ENCODE measurements around the gene TMEM52.

TMEM52 gene

GRCh38 chr1:1941868-1942752 lies 23.0 kb upstream of the TMEM52 start:
- Histone ChIP-seq H3K36me3 (replicated peaks; ENCODE audit: insufficient read depth, low read length) (no peaks in the 10 kb centered on the region), H3K9me2 (replicated peaks; ENCODE audit: insufficient read depth, low read length) (no peaks in the 10 kb centered on the region), H4K20me1 (ENCODE audit: insufficient read depth, low read length) (no peaks in the 10 kb centered on the region), H3K9me3 (replicated peaks; ENCODE audit: insufficient read depth, low read length) (no peaks in the 10 kb centered on the region), H3K27me3 (replicated peaks; ENCODE audit: insufficient read depth, low read length) (peaks cover 94% of the 10 kb centered on the region), H3K4me2 (ENCODE audit: low read depth, low read length) (peak overlapping the region; percentile 55; the same call in 1 of the 2 replicates), H3K79me2 (ENCODE audit: low read length) (no peaks in the 10 kb centered on the region), H3K9ac (ENCODE audit: low read length) (no peak overlapping the region), H2AFZ (ENCODE audit: low read length) (no peak overlapping the region), H3F3A (ENCODE audit: insufficient read depth, low read length) (no peaks in the 10 kb centered on the region), H3K27ac (ENCODE audit: low read length) (no peak overlapping the region), H3K4me1 (ENCODE audit: low read length) (no peaks in the 10 kb centered on the region), H3K4me3 (ENCODE audit: low read length) (no peak overlapping the region)
- peak; percentile 4 for DNase-seq
- TF ChIP-seq EZH2phosphoT487 (IDR thresholded peaks at IDR 0.05; ENCODE audit: low read length), result no peak

DNA sequence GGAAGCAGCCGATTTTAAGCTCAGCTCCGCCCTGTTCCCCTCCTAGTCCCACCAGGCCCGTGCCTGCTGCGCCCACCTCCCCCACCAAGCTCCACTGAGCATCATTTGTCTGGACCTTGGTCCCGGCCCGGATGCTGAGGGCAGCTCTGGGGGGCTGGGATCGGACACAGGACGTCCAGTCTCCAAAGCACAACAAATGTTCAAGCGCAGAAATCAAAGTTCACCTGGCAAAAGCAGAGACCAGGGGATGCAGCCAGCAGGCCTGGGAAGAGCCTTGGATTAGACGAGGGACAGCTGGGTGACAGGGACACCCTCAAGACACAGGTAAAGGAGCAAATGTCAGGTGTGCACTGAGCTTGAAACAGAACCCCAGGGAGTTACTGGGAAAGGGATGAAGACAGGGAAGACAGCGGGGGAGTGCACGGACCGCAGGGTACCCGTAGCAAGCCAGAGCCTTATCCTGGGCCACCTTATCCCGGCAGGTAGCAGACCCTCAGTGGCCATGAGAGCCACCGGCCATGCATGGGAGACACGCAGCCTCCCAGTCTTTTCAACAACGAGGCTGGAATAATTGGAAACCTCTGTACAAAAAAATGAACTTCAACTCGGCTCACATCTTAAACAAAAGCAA lies 22.2 kb upstream of the TMEM52 start:
- H3F3A ChIP-seq (ENCODE audit: insufficient read depth, low read length), result no peaks in the 10 kb centered on the region
- TF ChIP-seq EZH2 (optimal IDR thresholded peaks at IDR 0.05; ENCODE audit: low read depth, low read length) (no peak), CTCF (IDR thresholded peaks at IDR 0.05; ENCODE audit: low read length) (no peak), EZH2phosphoT487 (IDR thresholded peaks at IDR 0.05; ENCODE audit: low read length) (no peak)

DNA sequence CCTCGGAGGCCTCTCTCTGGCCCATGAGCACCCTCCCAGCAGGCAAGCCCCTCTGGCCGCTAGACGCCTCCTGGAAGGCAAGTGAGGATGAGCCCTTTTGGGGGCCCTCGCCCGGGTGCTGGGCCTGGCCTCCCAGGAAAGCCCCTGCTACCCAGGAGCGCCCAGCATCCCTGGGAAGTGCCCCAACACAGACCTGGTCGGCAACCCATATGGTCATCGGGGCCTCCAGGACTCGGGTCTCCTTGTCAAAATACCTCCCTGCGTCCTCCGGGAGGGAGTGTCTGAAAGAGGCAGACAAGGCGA lies 21.0 kb upstream of the TMEM52 start:
- DNase-seq, result no peak
- H3K9me2 ChIP-seq (replicated peaks; ENCODE audit: insufficient read depth, low read length), result no peaks in the 10 kb centered on the region
- H3K79me2 ChIP-seq (ENCODE audit: low read length), result no peaks in the 10 kb centered on the region
- no peaks in the 10 kb centered on the region for H3K9me3 ChIP-seq (replicated peaks; ENCODE audit: insufficient read depth, low read length)
- no peak overlapping the region for H3K4me2 ChIP-seq (ENCODE audit: low read depth, low read length)
- no peak overlapping the region for H3K9ac ChIP-seq (ENCODE audit: low read length)
- no peaks in the 10 kb centered on the region for H3K36me3 ChIP-seq (replicated peaks; ENCODE audit: insufficient read depth, low read length)
- TF ChIP-seq EZH2phosphoT487 (IDR thresholded peaks at IDR 0.05; ENCODE audit: low read length) (no peak), EZH2 (optimal IDR thresholded peaks at IDR 0.05; ENCODE audit: low read depth, low read length) (no peak), CTCF (IDR thresholded peaks at IDR 0.05; ENCODE audit: low read length) (no peak)
- H3K4me1 ChIP-seq (ENCODE audit: low read length), result no peaks in the 10 kb centered on the region
- H3K27ac ChIP-seq (ENCODE audit: low read length), result no peak overlapping the region
- no peaks in the 10 kb centered on the region for H4K20me1 ChIP-seq (ENCODE audit: insufficient read depth, low read length)
- H2AFZ ChIP-seq (ENCODE audit: low read length), result no peak overlapping the region
- no peaks in the 10 kb centered on the region for H3F3A ChIP-seq (ENCODE audit: insufficient read depth, low read length)
- H3K4me3 ChIP-seq (ENCODE audit: low read length), result no peak overlapping the region
- peaks cover 91% of the 10 kb centered on the region for H3K27me3 ChIP-seq (replicated peaks; ENCODE audit: insufficient read depth, low read length)

More for the DNA sequence above, 22.2 kb upstream of the TMEM52 start:
- Histone ChIP-seq H3K4me2 (ENCODE audit: low read depth, low read length) (no peak overlapping the region), H3K27ac (ENCODE audit: low read length) (no peak overlapping the region), H3K9me3 (replicated peaks; ENCODE audit: insufficient read depth, low read length) (no peaks in the 10 kb centered on the region), H2AFZ (ENCODE audit: low read length) (no peak overlapping the region), H3K36me3 (replicated peaks; ENCODE audit: insufficient read depth, low read length) (no peaks in the 10 kb centered on the region), H3K9ac (ENCODE audit: low read length) (no peak overlapping the region), H3K9me2 (replicated peaks; ENCODE audit: insufficient read depth, low read length) (no peaks in the 10 kb centered on the region), H3K79me2 (ENCODE audit: low read length) (no peaks in the 10 kb centered on the region), H3K4me1 (ENCODE audit: low read length) (no peaks in the 10 kb centered on the region), H3K27me3 (replicated peaks; ENCODE audit: insufficient read depth, low read length) (peaks cover 94% of the 10 kb centered on the region), H4K20me1 (ENCODE audit: insufficient read depth, low read length) (no peaks in the 10 kb centered on the region), H3K4me3 (ENCODE audit: low read length) (no peak overlapping the region)
- no peak for DNase-seq
